Inferior parietal cortex (tissue), 1 donor: ENCODE data around the gene ACSL5.
"Not testable (repeated sequence)": the region's sequence is repeated elsewhere in the genome, so short reads cannot be mapped to it uniquely, and the experiment has no call there.

Experiments used
- DNase-seq: peaks from one replicate; pipeline ENCODE4 v3.0.0-alpha.2; 2016; ENCODE audit errors: extremely low spot score

Gene ACSL5

DNA sequence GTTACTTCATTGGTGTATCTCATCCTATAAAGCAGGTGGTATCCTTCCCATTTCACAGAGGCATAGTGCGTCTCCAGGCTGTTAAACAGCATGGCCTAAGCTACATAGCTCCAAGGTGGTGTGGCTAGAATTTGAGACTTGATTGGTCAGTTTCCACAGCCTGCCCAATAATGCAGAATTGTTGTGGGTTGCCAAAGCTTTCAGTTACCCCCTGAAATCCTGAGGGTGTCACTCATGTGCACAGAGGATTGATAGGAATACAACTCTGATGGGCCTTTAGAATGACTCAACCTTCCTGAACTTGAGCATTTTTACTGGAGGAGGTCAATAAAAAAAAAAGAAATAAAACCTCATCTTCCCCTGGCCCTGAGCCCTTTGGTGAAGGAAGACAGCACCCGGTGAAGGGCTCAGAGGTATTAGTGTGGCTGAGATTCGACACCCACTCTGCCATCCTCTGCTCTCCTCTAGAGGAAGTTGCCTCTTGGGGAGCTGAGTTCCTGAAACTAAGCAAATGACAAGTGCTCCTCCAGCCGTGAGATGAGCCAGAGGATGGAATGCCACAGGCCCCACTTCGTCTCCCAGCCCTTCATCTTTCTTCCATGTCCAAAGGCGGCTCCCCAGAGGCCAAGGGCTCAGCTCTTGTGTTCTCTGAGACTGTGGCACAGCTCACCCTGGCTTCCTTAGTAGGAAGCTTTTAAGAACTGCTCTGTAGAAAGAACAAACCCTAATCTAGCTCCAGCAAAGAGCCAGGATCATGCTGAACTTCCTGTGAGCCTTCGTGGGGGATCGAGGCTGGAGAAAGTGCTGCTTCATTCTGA, 1.0 kb downstream of the ACSL5 start:
- DNase-seq = no peak

DNA sequence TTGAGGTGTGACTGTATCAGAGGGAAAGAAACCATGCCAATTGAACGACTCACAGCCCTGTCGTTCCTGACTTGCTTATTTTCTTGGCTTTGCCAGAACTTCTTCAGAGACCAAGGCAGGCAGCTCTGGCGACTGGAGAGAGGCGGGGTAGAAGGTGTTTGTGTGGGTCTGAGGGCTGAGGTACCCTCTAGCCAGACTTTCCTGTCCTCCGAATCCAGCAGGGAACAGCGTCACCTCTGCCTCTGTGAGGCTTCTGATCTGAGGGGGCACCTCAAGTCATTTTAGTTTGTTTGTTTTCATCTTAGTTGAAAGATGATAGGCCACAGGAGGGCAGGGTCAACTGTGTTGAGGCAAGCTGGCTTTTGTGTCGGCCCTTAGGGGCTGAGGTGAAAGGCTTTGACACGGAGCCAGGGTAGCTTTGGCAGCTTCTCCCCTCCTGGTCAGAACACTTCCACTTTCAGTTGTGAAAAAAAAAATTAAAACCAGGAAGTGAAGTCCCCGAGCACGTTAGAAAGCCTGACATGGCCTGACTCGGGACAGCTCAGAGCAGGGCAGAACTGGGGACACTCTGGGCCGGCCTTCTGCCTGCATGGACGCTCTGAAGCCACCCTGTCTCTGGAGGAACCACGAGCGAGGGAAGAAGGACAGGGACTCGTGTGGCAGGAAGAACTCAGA, 1.9 kb downstream of the ACSL5 start:
- DNase-seq = no peak

DNA sequence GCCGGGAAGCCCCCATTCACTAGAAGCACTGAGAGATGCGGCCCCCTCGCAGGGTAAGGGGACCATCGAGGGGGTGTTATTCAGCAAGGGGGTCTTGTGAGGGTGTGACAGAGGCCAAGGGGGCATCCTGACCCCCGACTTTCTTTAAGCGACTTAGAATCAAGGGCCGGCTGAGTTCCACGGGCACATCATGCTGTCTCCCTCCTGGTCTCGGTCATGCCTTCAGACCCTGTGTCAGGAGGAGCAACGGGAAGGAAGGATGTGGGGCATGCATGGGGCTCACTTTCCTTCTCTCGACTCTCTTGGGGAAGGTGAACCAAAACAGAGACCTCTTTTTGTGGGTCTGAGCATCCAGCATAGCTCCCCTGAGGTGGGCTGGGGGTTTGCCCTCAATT, 2.5 kb downstream of the ACSL5 start:
- no peak for DNase-seq

DNA sequence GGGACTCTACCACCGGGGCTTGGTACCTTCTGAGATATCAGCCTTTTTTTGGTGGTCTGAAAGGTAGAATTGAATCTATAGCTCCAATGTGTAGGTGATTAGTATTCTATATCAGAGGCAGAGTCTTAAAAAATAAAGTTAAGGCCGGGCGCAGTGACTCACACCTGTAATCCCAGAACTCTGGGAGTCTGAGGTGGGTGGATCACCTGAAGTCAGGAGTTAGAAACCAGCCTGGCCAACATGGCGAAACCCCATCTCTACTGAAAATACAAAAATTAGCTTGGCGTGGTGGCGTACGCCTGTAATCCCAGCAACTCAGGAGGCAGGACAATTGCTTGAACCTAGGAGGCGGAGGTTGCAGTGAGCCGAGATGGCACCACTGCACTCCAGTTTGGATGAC, 3.2 kb downstream of the ACSL5 start:
- not testable (repeated sequence) for DNase-seq

DNA sequence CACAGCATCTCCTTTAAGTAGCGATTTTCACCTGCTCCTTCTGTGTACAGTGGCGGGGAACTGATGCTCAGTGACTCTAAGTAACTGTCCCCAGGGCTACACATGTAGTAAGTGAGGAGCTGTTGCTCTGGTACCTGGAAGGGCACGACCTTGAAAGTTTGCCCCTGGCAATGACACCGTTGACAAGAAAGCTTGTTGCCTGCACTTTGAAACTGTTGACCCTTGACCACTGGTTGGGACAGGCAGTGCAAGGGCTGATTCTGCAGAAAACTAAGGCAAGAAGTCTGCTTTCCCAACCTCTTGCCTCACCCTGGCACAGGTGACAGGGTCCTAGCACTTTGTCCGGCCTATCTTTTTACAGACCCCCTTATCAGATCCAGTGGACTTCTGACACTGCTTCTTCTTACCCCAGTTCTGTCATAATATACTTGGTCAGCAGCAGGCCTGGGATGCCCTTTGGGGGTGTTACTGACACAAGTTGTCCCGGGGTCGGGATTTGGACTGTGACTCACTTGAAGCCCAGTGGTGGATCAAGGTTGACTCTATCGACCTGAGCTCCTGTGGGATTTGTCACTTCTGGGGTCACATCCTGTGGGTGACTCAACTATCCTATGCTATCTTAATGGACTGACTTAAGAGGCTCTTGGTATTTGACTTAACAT, 5.8 kb downstream of the ACSL5 start:
- no peak for DNase-seq

DNA sequence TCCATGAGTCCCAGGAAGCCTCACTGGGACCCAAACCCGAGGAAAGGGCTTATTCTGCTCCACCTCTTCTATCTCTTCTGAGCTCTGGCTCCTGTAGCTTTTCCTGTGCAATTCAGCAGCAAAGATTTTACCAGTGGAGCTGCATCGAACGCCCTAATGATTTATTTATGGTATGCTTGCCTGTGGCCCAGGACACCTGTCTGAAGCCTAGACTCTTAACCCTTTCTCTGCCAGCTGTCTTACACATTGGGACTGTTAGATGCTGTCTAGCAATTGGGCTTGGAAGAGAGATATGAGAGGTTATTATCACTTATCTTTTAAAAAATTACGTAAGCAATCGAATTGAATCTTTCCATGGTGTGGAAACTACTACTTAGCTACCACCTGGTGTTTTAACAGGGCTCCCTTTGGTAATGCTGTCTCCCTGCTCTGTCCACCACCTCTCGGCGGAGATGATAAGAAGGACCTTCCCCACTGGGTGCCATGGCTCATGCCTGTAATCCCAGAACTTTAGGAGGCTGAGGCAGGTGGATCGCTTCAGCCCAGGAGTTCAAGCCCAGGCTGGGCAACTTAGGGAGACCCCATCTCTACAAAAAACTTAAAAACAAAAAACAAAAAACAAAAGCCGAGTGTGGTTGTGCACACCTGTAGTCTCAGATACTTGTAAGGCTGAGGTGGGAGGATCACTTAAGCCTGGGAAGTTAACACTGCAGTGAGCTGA, 8.8 kb downstream of the ACSL5 start:
- no peak for DNase-seq

DNA sequence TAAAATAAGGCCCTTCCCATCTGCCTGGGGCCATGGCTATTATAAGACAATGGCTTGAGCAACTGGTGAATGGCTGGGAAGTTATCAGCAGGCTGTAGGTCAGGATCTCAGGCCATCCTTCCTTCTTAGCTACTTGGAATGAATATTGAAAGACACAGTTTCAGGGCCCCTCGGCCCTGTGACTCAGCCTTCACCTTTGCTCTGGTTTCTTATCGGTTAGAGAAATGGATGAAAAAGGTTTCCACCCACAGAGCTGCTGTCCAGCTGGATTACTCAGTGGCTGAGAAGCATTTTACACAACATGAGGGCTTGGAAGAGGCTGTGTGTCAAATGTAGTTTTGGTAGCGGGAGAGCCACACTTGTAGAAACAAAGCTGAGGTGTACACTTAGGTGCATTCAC, 9.4 kb downstream of the ACSL5 start:
- DNase-seq = no peak

DNA sequence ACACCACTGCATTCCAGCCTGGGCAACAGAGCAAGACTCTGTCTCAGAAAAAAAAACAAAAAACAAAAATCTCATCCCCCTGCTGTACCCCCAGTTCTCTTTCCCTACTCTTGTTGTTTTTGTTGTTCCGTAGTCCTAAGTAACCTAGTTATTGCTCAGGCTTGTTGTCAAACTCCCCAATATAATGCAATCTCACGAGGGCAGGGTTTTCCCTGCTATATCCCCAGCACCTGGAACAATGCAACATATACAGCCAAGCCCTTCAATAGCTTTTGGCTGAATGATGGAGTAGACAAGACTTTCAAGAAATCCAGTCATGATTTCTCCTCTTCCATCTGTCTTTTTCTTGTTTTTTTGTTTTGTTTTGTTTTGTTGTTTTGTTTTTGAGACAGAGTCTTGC, 10.2 kb downstream of the ACSL5 start:
- DNase-seq = no peak

DNA sequence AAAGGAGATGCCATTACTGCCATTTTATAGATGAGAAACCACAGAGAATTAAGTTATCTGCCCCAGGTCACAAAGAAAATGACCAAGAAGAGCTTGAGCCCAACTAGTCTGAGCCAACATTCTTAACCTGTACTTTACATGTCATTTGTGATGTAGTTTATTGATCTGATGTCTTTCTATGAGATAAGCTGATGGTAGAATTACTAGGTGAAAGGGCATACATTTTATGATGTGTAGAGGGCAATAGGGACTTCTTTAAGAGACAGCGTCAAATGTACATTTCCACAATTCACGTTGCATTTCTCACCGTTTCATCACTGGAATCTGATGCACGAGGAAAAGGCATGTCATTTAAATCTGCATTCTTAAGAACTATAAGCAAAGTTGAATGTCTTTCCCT, 11.3 kb downstream of the ACSL5 start:
- no peak for DNase-seq

DNA sequence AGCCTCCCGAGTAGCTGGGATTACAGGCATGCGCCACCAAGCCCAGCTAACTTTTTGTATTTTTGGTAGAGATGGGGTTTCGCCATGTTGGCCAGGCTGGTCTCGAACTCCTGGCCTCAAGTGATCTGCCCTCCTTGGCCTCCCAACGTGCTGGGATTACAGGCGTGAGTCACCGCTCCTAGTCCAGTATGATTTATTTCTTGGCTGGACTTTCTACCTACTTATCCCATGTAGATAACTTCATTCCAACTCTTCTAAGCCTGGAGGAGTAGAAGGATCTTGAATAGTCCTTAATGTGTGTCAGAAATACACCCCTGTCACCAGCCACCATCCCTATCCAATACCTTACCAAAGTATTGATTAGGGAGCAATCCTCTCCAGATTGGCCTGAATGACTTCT, 14.1 kb downstream of the ACSL5 start:
- not testable (repeated sequence) for DNase-seq

DNA sequence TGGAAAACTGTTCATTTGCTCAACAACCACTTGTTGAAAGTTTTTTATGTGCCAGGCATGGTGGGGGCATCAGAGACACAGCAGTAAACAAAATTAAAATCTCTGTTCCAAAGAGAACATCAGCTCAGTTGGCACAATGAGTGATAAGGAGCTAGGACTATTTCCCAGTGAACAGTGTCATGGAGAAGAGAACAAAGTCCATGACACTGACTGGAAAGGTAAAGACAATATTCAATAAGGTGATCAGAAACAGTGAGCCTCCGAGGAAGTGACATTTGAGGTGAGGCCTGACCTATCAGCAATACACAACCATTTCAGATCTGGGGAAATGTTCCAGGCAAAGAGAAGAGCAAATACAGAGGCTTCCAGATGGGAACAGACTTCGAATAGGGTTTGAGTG, 14.6 kb downstream of the ACSL5 start:
- no peak for DNase-seq

DNA sequence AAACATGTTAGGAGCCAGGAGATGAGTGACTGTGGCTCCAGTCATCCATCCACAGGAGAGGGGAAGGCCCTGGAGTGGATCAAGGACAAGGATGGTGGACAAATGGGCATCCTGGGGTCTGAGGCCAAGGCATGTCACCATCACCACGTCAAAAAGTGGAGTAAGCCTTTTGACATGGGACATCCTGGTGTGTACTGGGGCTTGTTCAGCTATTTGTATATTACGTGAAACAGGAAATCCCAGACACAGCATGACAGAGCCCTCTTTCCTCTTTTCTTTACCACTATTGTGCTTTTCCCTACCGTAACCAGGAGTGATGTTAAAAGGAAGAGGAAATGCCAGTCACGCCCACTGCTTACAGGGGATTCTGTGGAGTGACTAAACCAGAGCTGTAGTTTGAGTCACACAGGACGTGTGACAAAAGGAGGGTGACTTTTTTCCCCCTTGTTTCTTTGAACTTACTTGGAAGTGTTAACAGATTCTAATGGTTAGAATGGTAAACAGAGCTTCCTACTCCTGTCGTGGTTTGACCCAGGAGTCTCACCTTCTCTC, 15.4 kb downstream of the ACSL5 start:
- DNase-seq = no peak

DNA sequence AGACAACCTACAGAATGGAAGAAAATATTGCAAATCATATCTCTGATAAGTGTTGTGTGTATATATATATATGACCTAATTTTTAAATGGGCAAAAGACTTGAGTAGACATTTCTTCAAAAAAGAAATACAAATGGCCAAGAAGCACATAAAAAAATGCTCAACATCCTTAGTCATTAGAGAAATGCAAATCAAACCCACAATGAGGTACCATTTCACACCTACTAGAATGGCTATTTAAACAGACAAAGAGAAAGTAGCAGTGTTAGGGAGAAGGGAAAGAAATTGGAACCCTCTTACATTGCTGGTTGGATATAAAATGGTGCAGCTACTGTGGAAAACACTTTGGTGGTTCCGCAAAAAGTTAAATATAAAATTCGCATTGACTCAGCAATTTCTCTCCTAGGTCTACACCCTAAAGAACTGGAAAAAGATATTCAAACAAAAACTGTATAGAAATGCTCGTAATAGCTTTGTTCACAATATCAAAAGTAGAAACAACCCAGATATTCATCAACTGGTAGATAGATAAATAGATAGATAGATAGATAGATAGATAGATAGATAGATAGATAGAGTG, 16.3 kb downstream of the ACSL5 start:
- no peak for DNase-seq

DNA sequence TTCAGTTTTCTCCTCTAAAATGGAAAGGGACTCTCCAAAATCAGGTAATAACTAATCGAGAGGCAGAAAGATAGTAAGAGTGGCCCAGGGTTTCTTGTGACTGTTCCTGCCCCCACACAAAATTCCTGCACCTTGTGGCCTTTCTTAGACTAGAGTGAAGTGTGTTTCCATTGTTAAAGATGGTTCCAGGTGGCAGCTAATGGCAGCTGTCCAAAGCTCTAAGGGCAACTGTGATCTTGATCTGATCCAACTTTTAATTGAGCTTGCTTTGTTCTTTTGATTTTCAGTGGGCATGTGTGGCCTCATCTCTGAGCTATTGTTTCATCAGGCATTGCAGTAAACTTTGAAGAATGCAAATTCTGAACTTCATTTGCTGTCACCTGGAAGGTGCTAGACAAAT, 19.4 kb downstream of the ACSL5 start:
- DNase-seq = no peak

DNA sequence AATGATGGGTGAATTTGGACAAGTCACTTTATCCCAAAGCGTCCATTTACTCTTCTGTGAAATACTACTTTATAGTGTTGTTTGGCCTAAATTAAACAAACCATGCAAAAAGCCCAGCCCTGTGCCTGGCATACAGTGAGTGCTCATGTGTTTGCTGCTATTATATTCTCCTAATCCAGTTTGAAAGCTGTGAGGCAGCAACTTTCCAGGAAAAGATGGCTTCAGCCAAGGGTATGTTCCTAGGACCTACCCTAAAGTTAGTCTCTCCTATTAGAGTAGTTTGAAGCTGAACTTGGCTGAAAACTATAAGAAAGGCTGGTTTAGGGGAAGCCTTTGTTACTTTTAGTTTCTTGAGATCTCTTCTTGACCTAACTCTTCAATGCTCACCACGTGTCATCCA, 19.9 kb downstream of the ACSL5 start:
- DNase-seq = no peak

DNA sequence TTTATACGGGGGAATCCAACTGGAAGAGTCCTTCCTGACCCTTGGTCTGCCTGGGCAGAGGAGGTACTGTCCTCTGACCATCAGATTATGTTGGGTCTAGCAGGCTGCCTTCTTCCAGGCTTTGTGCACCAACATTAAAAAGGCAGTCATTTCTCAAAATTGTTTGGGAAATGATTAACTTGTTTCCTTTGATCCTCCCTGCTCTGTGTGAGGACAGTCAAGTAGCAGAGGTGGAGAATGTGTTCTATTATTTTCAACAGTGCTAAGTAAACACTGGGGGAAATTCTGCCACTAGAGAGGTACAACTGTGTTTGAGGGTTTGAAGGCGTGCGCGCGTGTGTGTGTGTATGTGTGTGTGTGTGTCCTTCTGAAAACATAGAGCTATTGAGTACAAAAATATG, 20.6 kb downstream of the ACSL5 start:
- no peak for DNase-seq

DNA sequence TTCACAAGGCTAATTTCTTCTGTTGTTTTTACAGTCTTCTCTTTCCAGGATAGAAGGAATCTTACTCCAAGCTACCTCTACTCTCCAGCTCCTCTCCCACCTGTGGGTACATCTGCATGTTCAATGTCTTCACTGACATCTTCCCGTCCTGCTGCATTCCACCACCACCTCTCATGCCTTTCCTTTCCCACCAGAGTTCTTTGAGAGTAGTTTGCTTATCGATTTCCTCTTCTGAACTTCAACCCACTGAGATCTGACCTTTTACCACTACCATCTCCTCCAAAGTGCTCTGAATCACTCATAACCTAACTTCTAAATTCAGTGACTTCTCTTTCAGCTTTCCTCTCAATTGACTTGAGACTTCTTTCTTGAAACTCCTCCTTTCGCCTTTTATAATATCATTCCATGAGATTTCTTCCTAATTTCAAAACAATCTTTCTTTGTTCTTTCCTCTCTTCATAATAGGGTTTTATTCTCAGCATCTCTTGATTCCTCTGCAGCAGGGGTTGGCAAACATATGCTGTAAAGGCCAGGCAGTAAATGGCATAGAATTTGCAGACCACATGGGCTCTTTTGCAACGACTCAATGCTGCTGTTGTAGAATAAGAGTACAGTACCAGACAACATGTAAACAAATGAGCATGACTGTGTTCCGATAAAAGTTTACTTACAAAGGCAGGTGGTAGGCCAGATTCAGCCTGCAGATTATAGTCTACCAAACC, 22.1 kb downstream of the ACSL5 start:
- no peak for DNase-seq

DNA sequence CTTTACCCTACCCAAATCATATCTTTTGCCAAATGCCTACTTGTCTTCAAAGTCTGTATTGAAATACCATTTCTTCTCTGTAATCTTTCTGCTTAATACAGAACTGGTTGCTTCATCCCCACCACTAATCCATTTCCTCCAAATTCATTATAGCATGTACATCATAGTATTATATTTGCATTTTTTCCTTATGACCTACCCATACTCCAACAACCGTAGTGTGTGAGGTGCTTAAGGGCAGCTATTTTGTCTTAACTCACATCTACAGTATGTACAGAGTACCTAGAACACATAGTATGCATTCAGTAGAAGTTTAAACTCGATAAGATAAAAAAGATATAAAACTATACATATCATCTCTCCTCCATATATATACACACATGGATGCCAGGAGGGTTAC, 23.7 kb downstream of the ACSL5 start:
- no peak for DNase-seq

DNA sequence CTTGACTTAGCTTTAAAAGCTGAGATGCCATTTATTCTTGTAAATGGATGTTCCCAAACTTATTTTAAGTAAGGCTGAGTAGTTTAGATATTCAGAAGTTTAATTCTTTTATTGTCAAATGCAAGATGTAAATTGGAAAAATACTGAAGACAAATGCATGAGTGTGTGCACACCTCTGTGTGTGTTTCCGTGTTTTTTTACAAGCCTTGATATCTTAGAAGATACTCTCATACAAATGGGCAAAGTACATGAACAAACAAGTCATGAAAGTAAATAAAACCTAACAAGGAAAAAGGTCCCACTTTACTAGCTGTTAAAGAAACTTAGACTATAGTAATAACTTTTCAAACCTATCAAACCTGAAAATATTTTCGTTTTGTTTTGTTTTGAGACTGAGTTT, 29.0 kb downstream of the ACSL5 start:
- DNase-seq = no peak

DNA sequence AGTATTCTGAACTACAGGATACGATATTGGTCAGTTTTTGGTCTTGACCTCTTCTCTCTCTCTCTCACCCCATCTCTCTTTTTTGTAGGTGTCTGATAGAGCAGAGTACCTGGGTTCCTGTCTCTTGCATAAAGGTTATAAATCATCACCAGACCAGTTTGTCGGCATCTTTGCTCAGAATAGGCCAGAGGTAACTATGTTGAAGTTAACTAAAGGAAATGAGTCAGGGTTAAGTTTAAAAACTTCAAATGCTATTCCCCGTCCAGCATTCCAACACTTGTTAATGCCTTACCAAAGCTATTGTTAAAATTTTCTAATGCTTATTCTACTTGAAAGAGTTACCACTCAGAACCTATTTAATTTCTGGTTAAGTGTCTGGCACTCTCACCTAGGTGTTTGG, 30.7 kb downstream of the ACSL5 start:
- DNase-seq = no peak

DNA sequence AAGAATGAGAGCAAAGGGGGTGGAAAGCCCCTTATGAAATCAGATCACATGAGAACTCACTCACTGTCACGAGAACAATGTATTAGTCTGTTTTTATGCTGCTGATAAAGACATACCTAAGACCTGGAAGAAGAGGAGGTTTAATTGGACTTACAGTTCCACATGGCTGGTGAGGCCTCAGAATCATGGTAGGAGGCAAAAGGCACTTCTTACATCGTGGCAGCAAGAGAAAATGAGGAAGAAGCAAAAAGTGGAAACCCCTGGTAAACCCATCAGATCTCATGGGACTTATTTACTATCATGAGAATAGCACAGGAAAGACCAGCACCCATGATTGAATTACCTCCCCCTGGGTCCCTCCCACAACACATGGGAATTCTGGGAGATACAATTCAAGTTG, 32.9 kb downstream of the ACSL5 start:
- not testable (repeated sequence) for DNase-seq
